ENCODE measurements around the gene MMRN1.

MMRN1 gene

DNA sequence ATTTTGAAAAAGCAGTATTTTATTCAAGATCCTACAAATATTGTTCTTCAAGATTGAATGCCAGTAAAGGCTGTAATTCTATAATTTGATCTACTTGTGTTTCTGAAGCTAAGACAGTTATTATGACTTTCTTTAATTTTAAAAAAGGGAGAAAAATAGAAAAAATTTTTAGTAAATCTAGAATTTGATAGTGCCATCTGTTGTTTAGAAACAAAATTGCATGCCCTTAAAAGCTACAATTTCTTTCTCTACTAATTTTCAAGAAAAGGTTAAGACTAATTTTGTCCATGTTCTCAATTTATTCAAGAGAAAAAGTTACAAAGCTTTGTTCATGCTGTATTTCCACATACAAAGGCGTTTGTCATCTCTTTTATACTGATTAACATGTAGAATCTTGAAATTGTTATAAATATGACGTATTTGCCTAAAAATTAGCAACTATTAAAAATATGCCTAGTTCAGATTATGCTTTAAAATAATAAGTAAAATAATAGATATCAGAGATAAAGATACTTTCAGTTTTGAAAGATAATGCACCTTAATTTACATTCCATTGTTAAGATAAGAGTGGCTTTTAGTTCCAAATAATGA lies 25.6 kb upstream of the MMRN1 start:
- Histone ChIP-seq H3K4me1 (ENCODE audit: insufficient read depth, insufficient read length) (no peaks in the 10 kb centered on the region), H3K36me3 (ENCODE audit: insufficient read depth, insufficient read length, low read length) (no peaks in the 10 kb centered on the region), H3K9me3 (ENCODE audit: insufficient read depth, low read length) (no peaks in the 10 kb centered on the region), H3K9ac (ENCODE audit: insufficient read length, low read depth) (no peak overlapping the region), H3K27me3 (ENCODE audit: insufficient read depth, insufficient read length) (no peaks in the 10 kb centered on the region), H3K4me3 (ENCODE audit: insufficient read length, low read depth) (no peak overlapping the region)
- DNase-seq (ENCODE audit: low read depth, low spot score): no peak
- TF ChIP-seq ZNF274 (IDR thresholded peaks at IDR 0.05; ENCODE audit: low read depth, low read length): no peak
- no peak for TF ChIP-seq YY1 (IDR thresholded peaks at IDR 0.05; ENCODE audit: insufficient read depth, insufficient read length)
- no peak for TF ChIP-seq SUZ12 (IDR thresholded peaks at IDR 0.05; ENCODE audit: extremely low read depth, insufficient read depth, insufficient read length)

DNA sequence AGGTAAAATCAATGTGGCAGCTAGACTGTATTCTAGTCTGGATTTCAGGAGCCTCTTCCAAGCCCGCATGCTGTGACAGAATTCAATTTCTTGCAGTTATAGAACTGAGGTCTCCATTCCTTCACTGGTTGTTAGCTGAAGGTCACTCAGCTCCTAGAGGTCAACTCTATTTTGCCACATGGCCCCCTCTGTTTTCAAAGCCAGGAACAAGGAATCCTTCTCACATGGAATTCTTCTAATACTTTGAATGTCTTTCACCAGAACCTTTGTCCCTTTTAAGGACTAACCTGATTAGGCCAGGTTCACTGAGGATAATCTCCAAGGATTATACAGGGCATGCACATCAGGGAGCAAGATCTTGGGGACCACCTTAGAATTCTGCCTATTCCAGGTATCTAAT lies 23.4 kb upstream of the MMRN1 start:
- Histone ChIP-seq H3K9me3 (ENCODE audit: insufficient read depth, low read length) (no peaks in the 10 kb centered on the region), H3K36me3 (ENCODE audit: insufficient read depth, insufficient read length, low read length) (no peaks in the 10 kb centered on the region), H3K9ac (ENCODE audit: insufficient read length, low read depth) (no peak overlapping the region), H3K4me3 (ENCODE audit: insufficient read length, low read depth) (no peak overlapping the region), H3K27me3 (ENCODE audit: insufficient read depth, insufficient read length) (no peaks in the 10 kb centered on the region), H3K4me1 (ENCODE audit: insufficient read depth, insufficient read length) (no peaks in the 10 kb centered on the region)
- TF ChIP-seq ZNF274 (IDR thresholded peaks at IDR 0.05; ENCODE audit: low read depth, low read length): no peak
- TF ChIP-seq SUZ12 (IDR thresholded peaks at IDR 0.05; ENCODE audit: extremely low read depth, insufficient read depth, insufficient read length): no peak
- no peak for TF ChIP-seq YY1 (IDR thresholded peaks at IDR 0.05; ENCODE audit: insufficient read depth, insufficient read length)
- DNase-seq (ENCODE audit: low read depth, low spot score): no peak

DNA sequence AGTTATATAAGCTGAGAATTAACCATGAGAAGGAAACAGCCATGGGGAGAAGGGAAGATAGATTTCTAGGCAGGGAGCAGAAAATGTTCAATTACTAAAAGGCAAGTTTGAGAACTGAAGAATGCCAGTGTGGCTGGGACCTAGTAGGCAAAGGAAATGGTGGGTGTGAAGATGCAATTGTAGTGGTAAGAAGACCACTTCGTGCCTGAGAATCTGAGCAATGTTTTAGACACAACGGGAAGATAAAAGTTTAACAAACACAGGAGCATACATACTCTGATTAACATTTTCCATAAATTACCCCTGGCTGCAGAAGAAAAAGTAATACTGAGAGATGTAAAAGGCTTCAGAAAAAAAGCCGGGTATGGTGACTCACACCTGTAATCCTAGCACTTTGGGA lies 18.1 kb upstream of the MMRN1 start:
- TF ChIP-seq ZNF274 (IDR thresholded peaks at IDR 0.05; ENCODE audit: low read depth, low read length) (no peak), YY1 (IDR thresholded peaks at IDR 0.05; ENCODE audit: insufficient read depth, insufficient read length) (no peak), SUZ12 (IDR thresholded peaks at IDR 0.05; ENCODE audit: extremely low read depth, insufficient read depth, insufficient read length) (no peak)
- Histone ChIP-seq H3K4me3 (ENCODE audit: insufficient read length, low read depth) (no peak overlapping the region), H3K36me3 (ENCODE audit: insufficient read depth, insufficient read length, low read length) (no peaks in the 10 kb centered on the region), H3K9me3 (ENCODE audit: insufficient read depth, low read length) (no peaks in the 10 kb centered on the region), H3K27me3 (ENCODE audit: insufficient read depth, insufficient read length) (no peaks in the 10 kb centered on the region), H3K9ac (ENCODE audit: insufficient read length, low read depth) (no peak overlapping the region), H3K4me1 (ENCODE audit: insufficient read depth, insufficient read length) (no peaks in the 10 kb centered on the region)
- no peak for DNase-seq (ENCODE audit: low read depth, low spot score)

DNA sequence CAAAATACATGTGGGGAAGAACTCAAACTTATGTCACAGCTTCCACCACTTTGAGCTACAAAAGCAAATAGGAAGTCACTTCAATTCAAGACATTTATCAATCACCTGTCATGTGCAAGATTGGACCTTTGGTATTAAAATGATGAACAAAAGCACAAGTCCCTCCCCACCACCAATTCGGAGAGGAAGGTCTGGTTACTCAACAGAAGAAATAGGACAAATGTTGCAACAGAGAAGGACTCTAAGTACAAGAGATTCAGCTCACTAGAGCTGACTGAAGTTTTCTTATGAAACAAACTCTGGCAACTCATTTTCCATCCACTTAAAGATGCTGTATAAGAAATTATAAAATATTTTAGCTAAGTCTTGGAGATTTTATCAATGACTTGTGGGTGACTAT lies 16.0 kb upstream of the MMRN1 start:
- Histone ChIP-seq H3K4me3 (ENCODE audit: insufficient read length, low read depth) (no peak overlapping the region), H3K36me3 (ENCODE audit: insufficient read depth, insufficient read length, low read length) (no peaks in the 10 kb centered on the region), H3K27me3 (ENCODE audit: insufficient read depth, insufficient read length) (no peaks in the 10 kb centered on the region), H3K9ac (ENCODE audit: insufficient read length, low read depth) (no peak overlapping the region), H3K9me3 (ENCODE audit: insufficient read depth, low read length) (no peaks in the 10 kb centered on the region), H3K4me1 (ENCODE audit: insufficient read depth, insufficient read length) (no peaks in the 10 kb centered on the region)
- no peak for DNase-seq (ENCODE audit: low read depth, low spot score)
- TF ChIP-seq ZNF274 (IDR thresholded peaks at IDR 0.05; ENCODE audit: low read depth, low read length) (no peak), YY1 (IDR thresholded peaks at IDR 0.05; ENCODE audit: insufficient read depth, insufficient read length) (no peak), SUZ12 (IDR thresholded peaks at IDR 0.05; ENCODE audit: extremely low read depth, insufficient read depth, insufficient read length) (no peak)

DNA sequence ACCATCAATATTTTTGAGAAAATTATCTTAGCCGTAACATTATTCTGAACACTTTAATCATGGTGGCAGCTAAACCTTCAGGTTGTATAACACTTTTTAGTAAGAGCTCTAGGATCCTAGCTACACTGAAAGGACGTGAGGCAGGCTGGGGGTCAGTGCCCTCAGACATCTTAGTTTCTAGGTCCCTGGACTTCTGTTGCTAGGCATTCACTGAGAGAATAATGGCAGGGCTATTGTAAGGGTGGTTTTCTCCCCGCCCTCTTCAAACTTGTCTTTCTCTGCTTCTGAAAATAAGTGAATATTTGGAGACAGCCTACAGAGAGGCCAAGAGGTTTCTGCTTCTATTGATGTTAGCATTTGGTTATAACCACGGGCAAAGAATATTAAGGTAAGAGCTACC lies 15.4 kb upstream of the MMRN1 start:
- DNase-seq (ENCODE audit: low read depth, low spot score): no peak
- no peaks in the 10 kb centered on the region for H3K4me1 ChIP-seq (ENCODE audit: insufficient read depth, insufficient read length)
- TF ChIP-seq SUZ12 (IDR thresholded peaks at IDR 0.05; ENCODE audit: extremely low read depth, insufficient read depth, insufficient read length) (no peak), ZNF274 (IDR thresholded peaks at IDR 0.05; ENCODE audit: low read depth, low read length) (no peak), YY1 (IDR thresholded peaks at IDR 0.05; ENCODE audit: insufficient read depth, insufficient read length) (no peak)
- H3K4me3 ChIP-seq (ENCODE audit: insufficient read length, low read depth): no peak overlapping the region
- no peaks in the 10 kb centered on the region for H3K27me3 ChIP-seq (ENCODE audit: insufficient read depth, insufficient read length)
- no peaks in the 10 kb centered on the region for H3K9me3 ChIP-seq (ENCODE audit: insufficient read depth, low read length)
- no peak overlapping the region for H3K9ac ChIP-seq (ENCODE audit: insufficient read length, low read depth)
- H3K36me3 ChIP-seq (ENCODE audit: insufficient read depth, insufficient read length, low read length): no peaks in the 10 kb centered on the region

DNA sequence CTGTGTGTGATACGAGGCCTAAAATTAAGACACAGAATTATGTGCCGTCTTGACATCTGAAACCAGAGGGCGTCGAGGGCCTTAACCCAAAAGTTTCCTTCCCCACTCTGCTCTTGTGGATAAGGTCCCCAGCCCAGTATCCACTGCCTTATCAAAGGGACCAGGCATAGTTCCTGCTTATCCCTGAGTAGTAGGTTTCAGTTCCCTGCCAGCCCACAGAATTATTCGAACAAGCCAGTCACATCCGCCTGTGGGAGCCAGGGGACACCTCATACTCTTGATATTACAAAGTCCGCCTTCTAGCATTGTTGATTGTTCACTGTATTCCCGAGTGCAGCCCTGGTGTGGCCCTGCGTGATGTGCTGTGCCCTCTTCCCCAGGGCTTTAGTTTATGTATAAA lies 5.4 kb upstream of the MMRN1 start:
- no peak overlapping the region for H3K4me3 ChIP-seq (ENCODE audit: insufficient read length, low read depth)
- no peaks in the 10 kb centered on the region for H3K9me3 ChIP-seq (ENCODE audit: insufficient read depth, low read length)
- H3K36me3 ChIP-seq (ENCODE audit: insufficient read depth, insufficient read length, low read length): no peaks in the 10 kb centered on the region
- no peaks in the 10 kb centered on the region for H3K4me1 ChIP-seq (ENCODE audit: insufficient read depth, insufficient read length)
- no peak for TF ChIP-seq YY1 (IDR thresholded peaks at IDR 0.05; ENCODE audit: insufficient read depth, insufficient read length)
- TF ChIP-seq ZNF274 (IDR thresholded peaks at IDR 0.05; ENCODE audit: low read depth, low read length): no peak
- no peak for TF ChIP-seq SUZ12 (IDR thresholded peaks at IDR 0.05; ENCODE audit: extremely low read depth, insufficient read depth, insufficient read length)
- no peaks in the 10 kb centered on the region for H3K27me3 ChIP-seq (ENCODE audit: insufficient read depth, insufficient read length)
- no peak overlapping the region for H3K9ac ChIP-seq (ENCODE audit: insufficient read length, low read depth)
- no peak for DNase-seq (ENCODE audit: low read depth, low spot score)

DNA sequence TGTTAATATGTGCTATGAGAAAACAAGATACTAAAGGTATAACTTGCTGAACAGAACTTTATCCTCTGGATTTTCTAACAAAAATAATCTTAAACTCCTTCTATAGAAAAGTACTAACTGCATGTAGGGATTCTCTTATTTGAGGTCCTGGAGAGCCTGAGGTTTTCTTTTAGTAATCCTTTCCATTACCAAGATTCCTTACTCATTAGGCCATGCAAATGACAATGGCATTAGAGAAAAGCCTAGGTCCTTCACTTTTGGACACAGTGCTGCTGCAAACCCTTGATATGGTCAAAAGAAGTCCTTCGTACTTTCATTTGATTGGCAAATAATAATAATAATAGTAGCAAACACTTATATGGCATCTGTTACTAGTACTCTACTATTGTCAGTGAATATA lies 3.2 kb downstream of the MMRN1 start:
- no peak for DNase-seq (ENCODE audit: low read depth, low spot score)
- TF ChIP-seq YY1 (IDR thresholded peaks at IDR 0.05; ENCODE audit: insufficient read depth, insufficient read length): no peak
- TF ChIP-seq ZNF274 (IDR thresholded peaks at IDR 0.05; ENCODE audit: low read depth, low read length): no peak
- no peak for TF ChIP-seq SUZ12 (IDR thresholded peaks at IDR 0.05; ENCODE audit: extremely low read depth, insufficient read depth, insufficient read length)
- Histone ChIP-seq H3K27me3 (ENCODE audit: insufficient read depth, insufficient read length) (no peaks in the 10 kb centered on the region), H3K4me3 (ENCODE audit: insufficient read length, low read depth) (no peak overlapping the region), H3K36me3 (ENCODE audit: insufficient read depth, insufficient read length, low read length) (no peaks in the 10 kb centered on the region), H3K9me3 (ENCODE audit: insufficient read depth, low read length) (no peaks in the 10 kb centered on the region), H3K4me1 (ENCODE audit: insufficient read depth, insufficient read length) (no peaks in the 10 kb centered on the region), H3K9ac (ENCODE audit: insufficient read length, low read depth) (no peak overlapping the region)

Measured in NT2/D1 (cell line).